ELR (cell line): ENCODE measurements around the gene SKIC2.
"Not testable (repeated sequence)": the region's sequence is repeated elsewhere in the genome, so short reads cannot be mapped to it uniquely, and the experiment has no call there.

ENCODE experiments used
- DNase-seq: peaks from one replicate; pipeline ENCODE4 v3.0.0-alpha.2; 2015; ENCODE audit warnings: low read depth

The SKIC2 gene

DNA sequence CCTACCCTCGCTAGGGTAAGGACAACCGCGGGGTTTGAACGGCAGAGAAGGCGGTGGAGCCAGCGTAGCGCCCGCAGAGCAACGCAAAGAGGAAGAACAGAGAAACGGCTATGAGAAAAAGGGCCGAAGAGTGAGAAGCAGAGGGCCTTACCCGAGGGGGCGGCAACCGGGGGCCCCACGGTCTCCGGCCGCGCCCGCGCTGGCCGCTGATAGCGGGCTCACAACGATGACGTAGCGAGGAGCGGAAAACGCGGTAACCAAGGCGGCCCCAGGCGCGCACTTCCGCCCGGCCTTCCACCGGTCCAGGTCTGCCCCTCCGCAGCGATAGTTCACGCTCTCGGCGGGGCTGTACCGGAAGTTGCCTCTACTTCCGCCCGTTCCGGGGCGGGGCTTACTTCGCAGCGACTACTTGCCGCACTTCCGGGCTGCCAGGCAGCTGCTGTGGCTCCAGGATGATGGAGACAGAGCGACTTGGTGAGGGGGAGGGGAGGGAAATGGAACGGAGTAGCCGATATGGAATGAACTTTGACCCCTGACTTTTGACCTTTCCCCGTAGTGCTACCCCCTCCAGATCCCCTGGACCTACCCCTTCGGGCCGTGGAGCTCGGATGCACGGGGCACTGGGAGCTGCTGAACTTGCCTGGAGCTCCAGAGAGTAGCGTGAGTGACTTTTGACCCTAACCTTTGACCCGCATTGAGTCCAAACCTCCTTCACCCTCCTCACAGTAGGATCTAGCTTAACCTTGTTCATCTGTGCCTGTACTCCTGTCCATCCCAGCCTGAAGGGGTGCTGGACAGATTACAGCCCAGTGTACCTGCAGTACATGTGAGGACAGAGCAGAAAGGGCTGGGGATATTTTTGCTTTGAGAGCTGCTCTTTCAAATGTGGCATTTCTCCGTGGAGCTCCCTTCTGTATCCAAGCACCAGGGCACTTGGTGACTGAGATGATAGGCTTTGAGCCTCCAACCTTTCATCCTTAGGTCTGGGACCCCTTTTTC is at the start of gene SKIC2, which contains the start of gene NELFE:
Gene SKIC2, plus strand, starts transcription at position 435 of the 999 bp plus-strand sequence. Its CDS starts 18 bp downstream, at position 453.
Gene NELFE, minus strand, starts transcription at position 231 of the 999 bp plus-strand sequence. CDS start 525 bp downstream, outside the sequence.
- peak; percentile 99 for DNase-seq

GRCh38 chr6:31909298-31909697 is 49.7 kb upstream of the SKIC2 start:
- not testable (repeated sequence) for DNase-seq

DNA sequence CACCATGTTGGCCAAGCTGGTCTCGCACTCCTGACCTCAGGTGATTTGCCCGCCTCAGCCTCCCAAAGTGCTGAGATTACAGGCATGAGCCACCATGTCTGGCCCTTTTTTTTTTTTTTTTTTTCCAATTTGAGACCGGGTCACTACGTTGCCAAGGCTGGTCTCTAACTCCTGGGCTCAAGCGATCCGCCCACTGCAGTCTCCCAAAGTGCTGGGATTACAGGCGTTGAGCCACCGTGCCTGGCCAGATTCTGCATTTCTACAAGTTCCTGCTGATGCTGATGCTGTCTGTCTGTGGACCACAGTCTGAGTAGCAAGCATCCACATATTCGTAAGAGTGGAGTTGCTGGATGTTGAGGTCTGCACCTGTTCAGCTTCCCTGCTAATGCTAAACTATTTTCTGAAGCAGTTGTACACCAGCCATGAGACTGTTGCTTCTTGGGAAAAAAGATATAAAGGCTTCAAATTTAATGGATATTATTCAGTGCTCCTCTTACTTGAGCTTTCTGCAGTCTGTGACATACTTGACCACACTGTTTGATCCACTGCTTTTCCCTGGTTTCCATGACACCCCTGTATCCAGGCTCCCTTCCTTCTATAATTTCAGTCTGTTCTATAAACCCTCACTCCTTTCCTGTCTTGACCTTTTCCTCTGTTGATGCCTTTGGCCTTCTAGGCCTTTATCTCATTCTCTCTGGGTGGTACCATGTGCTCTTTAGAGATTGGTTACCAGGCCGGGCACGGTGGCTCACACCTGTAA is 47.0 kb upstream of the SKIC2 start:
- no peak for DNase-seq

DNA sequence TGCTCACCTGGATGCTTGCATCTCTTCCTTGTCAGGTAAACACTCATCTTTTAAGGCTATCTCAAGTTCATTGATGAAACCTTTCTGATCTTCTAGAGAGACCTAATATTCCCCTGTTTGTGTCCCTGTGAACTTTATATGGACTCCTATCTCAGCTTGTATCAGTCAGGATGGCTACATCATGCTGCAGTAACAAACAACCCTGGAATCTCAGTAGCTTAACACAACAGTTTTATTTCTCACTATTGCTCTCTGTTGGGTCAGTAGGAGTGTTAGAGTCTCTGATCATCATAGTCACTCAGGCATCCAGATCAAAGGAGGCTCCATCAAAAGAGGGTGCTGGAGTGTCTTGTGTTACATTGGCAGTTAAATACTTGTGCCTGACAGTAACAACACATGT is 43.6 kb upstream of the SKIC2 start:
- no peak for DNase-seq

- no peak for DNase-seq
Observed at GRCh38 chr6:31915756-31916155, 43.2 kb upstream of the SKIC2 start.

- DNase-seq: no peak
Observed at GRCh38 chr6:31918069-31918720, 40.8 kb upstream of the SKIC2 start.

DNA sequence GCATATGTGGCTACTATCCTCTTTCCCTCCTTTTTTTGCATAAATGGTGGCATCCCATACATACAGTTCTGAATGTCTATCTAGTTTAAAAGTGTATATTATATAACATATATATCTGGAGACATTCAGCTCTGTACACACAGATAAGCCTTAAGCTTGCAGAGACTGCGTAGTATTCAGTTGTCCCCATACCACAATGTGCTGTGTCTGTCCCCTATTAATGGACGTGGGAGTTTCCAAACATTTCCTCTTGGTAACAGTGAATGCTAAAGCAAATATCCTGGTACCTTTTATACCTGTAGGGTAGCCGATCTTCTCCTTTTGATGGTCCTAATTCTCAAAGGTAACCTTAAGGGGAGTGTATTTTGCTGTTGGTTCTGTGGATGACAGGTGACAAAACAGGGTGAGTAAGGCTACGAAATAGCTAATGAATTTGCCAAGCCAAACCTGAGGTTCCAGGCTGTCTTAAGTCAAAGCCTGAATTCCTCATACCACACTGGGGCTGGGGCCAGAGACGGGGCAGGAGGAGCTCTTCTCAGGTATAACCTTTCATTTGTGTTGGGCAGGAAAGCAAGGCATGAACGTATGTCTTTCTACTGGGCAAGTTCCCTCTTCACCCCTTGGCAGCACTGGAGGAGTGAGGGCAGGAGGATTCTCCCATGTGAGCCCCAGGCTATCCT is 39.2 kb upstream of the SKIC2 start:
- no peak for DNase-seq

DNA sequence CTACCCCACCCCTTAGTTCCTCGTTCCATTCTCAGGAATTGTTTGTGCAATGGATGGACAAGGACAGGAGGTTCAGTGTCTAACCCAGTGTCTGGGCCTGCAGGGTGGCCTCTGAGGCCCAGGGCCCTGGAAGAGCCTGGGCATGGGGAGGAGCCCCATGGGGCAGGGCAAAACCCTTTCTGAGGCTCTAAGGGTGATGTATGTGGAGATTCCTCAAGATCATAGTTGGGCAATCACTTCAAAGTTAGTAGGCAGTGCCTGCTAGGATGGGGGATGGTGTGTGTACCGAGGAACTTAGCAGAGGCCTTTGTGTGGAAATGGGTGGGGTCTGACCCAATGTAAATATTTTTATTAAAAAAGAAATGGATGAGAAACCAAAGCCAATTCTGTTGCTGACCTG is 38.2 kb upstream of the SKIC2 start:
- DNase-seq: no peak

GRCh38 chr6:31922942-31923341 is 36.0 kb upstream of the SKIC2 start:
- DNase-seq: no peak

DNA sequence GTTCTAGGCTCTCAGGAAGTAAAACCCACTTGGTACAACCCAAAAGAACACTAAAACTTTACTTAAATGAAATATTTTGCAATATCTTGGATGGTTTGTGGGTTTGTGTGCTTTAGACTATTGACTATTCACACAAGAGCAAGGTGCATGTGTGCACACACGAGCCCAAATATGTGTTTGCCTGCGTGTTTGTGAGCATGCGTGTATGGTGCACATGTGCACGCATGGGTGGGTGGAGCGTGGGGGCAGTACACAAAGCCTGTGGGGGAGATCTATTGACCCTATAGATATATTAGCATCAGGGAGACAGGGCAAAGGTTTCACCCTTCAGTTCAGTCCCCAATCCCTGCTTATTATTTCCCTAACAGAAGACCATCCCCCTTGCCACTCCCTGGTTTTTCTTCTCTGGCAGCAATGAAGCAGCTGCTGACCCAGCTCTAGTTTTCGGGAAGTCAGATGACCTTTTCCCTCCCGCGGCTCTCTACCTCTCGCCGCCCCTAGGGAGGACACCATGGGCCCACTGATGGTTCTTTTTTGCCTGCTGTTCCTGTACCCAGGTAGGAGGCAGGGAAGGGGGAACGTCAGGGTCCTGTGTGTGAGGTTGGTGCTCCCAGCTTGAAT is 31.6 kb upstream of the SKIC2 start, which contains the start of gene C2:
Gene C2, plus strand, starts transcription at position 476 of the 621 bp plus-strand sequence. Its CDS starts 36 bp downstream, at position 512.
- DNase-seq: no peak

GRCh38 chr6:31927863-31928671 is 30.9 kb upstream of the SKIC2 start:
- DNase-seq: no peak

- no peak for DNase-seq
Observed at GRCh38 chr6:31928672-31928939, 30.4 kb upstream of the SKIC2 start.

DNA sequence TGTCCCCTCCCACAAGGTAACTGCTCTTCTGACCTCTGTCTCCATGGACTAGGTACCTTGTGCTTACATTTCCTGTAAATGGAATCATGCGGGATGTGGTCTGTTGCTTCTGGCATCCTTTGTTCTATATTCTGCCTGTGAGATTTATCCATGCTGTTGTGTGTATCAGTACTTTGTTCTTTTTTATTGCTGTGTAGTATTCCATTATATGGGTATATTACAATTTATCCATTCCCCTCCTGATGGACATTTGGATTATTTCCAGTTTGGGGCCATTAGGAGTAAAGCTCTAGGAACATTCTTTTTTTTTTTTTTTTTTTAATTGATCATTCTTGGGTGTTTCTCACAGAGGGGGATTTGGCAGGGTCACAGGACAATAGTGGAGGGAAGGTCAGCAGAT is 28.0 kb upstream of the SKIC2 start:
- no peak for DNase-seq

- not testable (repeated sequence) for DNase-seq
Observed at GRCh38 chr6:31932137-31932536, 26.8 kb upstream of the SKIC2 start.

GRCh38 chr6:31933537-31933936 is 25.4 kb upstream of the SKIC2 start:
- DNase-seq: no peak

- DNase-seq: no peak
Observed at GRCh38 chr6:31935021-31935420, 24.0 kb upstream of the SKIC2 start.

DNA sequence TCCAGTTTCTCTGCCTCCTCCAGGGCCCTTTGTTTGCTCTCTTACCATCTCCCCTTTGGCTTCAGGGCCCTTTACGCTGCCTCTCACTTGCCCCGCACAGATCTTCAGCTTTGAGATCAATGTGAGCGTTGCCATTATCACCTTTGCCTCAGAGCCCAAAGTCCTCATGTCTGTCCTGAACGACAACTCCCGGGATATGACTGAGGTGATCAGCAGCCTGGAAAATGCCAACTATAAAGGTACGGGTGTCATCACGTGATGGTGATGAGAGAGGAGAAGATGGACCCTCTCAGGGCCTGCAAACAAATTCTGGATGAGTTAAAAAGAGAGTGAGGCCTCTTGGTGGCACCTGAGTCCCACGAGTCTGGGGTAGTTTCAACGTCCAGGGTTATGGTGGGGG is 23.2 kb upstream of the SKIC2 start:
- DNase-seq: no peak

DNA sequence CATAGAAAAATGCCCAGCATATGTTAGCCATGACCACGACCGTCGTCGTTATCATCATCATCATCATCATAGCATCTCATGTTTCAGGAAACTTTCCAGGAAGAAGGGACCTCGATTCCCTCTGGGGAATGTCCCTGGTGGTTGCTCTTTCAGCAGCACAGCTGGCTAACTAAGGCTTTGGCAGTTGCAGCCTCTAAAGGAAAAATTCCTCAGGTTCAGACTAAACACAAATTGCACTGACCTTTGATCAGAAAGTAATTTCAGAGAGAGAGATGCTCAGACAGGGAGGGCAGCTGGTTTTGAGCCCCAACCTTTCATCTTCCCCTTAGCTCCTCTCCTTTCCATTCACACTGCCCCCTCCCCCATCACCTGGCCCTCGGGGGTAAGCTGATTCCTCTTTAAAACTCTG is 18.7 kb upstream of the SKIC2 start:
- peak; percentile 47 for DNase-seq

DNA sequence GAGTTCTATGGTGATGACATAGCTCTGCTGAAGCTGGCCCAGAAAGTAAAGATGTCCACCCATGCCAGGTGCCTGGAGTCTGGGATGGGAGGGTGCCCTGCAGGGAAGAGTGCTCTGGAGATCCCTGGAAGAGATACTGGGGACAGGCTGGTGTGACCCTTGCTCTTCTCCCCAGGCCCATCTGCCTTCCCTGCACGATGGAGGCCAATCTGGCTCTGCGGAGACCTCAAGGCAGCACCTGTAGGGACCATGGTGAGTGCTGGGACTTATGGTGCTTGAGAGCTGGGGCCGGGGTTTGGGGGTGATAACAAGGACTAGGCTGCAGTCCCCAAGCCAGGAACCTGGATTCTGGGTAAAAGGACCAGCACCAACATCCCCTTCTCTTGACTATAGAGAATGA is 15.2 kb upstream of the SKIC2 start:
- DNase-seq: no peak

DNA sequence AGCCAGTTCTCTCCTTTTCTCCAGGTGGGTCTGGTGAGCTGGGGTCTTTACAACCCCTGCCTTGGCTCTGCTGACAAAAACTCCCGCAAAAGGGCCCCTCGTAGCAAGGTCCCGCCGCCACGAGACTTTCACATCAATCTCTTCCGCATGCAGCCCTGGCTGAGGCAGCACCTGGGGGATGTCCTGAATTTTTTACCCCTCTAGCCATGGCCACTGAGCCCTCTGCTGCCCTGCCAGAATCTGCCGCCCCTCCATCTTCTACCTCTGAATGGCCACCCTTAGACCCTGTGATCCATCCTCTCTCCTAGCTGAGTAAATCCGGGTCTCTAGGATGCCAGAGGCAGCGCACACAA is 13.8 kb upstream of the SKIC2 start:
- DNase-seq: no peak
